Ishikawa (cell line): Measurements from ENCODE around the gene C5.

Experiments
- EP300 ChIP-seq: IDR thresholded peaks from 2 replicates; pipeline ENCODE4 v1.6.1; 2012; ENCODE audit warnings: borderline replicate concordance
- FOXM1 ChIP-seq: IDR thresholded peaks from 2 replicates; pipeline ENCODE4 v1.6.1; 2012; ENCODE audit warnings: low read depth, borderline replicate concordance
- RAD21 ChIP-seq: IDR thresholded peaks from 2 replicates; pipeline ENCODE4 v1.6.1; 2012; ENCODE audit warnings: low read depth
- TAF1 ChIP-seq: IDR thresholded peaks from 2 replicates; pipeline ENCODE4 v1.6.1; 2012; ENCODE audit warnings: low read depth, mild to moderate bottlenecking
- TEAD4 ChIP-seq: IDR thresholded peaks from 2 replicates; pipeline ENCODE4 v1.6.1; 2012
- TF ChIP-seq, protein P1 (sequence below): IDR thresholded peaks from 2 replicates; pipeline ENCODE4 v1.6.1; 2012
- TF ChIP-seq, protein P2 (sequence below): IDR thresholded peaks from 2 replicates; pipeline ENCODE4 v1.6.1; 2012

DNA sequence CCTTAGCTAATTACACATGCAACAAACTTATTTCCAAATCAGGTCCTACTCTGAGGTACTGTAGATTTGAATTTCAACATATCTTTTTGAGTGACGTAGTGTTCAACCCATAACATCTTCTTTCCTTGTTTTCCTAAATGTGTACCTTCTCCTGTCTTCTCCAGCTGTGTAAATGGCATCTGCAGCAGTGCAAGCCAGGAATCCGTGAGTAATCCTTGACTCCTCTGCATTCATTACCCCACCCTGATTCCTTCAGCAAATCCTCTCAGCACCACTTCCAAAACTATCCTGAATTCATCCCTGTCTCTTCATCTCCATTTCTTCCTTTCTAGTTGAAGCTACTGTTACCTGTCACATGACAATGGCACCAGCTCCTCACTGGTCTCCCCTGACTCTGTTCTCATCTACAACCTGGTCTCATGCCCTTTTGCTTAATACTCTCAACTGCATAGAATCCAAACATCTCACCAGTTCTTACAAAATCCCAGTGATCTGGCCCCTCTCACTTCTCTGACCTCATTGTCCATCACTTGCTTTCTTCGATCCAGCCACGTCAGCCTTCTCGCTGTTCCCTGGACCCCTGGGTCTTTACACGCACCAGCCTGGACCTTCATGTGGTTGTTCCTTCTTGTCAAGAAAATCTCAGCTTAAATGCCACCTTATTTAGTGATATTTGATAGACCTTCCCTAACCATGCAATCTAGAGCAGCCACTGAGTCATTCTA is 108.9 kb downstream of the C5 start:
- TF ChIP-seq EP300 = no peak
- no peak for TF ChIP-seq TEAD4
- no peak for TF ChIP-seq TAF1
- TF ChIP-seq FOXM1 = no peak
- TF ChIP-seq, protein P1, sequence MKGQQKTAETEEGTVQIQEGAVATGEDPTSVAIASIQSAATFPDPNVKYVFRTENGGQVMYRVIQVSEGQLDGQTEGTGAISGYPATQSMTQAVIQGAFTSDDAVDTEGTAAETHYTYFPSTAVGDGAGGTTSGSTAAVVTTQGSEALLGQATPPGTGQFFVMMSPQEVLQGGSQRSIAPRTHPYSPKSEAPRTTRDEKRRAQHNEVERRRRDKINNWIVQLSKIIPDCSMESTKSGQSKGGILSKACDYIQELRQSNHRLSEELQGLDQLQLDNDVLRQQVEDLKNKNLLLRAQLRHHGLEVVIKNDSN = no peak
- no peak for TF ChIP-seq RAD21
- TF ChIP-seq, protein P2, sequence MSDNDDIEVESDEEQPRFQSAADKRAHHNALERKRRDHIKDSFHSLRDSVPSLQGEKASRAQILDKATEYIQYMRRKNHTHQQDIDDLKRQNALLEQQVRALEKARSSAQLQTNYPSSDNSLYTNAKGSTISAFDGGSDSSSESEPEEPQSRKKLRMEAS = no peak
